ENCODE data around the gene MEMO1. TPM values are rescaled to one million over a fixed set of nuclear protein-coding genes. Genes with fewer than 3 reads are reported as not detected.

The MEMO1 gene
- total RNA-seq, 1 experiment from 2014 or later: 44.7 TPM

GRCh38 chr2:31962757-31963361 is 47.9 kb downstream of the MEMO1 start:
- H3K27me3 ChIP-seq (ENCODE audit: insufficient read depth, low read length): no peaks in the 10 kb centered on the region
- H3K9me3 ChIP-seq (ENCODE audit: control insufficient read depth in 1 of 2, insufficient read depth in 1 of 2, low read depth in 1 of 2, low read length in 2 of 2): no peaks in the 10 kb centered on the region
- no peak overlapping the region for H3K27ac ChIP-seq (ENCODE audit: low read depth, low read length)
- no peak for ATAC-seq
- no peaks in the 10 kb centered on the region for H3K36me3 ChIP-seq (ENCODE audit: control insufficient read depth in 1 of 2, insufficient read depth in 2 of 2, low read length in 2 of 2)
- peaks cover 13 to 32% of the 10 kb centered on the region in 2 experiments; a peak in 3 of 4 replicates for H3K4me1 ChIP-seq (ENCODE audit: control insufficient read depth in 1 of 2, insufficient read depth in 2 of 2, low read length in 2 of 2)
- H3K9me2 ChIP-seq (ENCODE audit: insufficient read depth): no peaks in the 10 kb centered on the region
- TF ChIP-seq CBX3 (IDR thresholded peaks at IDR 0.05; ENCODE audit: low read depth): no peak
- TF ChIP-seq SP1 (IDR thresholded peaks at IDR 0.05; ENCODE audit: low read depth): no peak
- TF ChIP-seq FOSL1 (IDR thresholded peaks at IDR 0.05; ENCODE audit: low read depth): no peak
- no peak for TF ChIP-seq CEBPB (IDR thresholded peaks at IDR 0.05; ENCODE audit: low read depth)
- no peak for TF ChIP-seq MAX (IDR thresholded peaks at IDR 0.05)
- TF ChIP-seq ZBTB33 (IDR thresholded peaks at IDR 0.05; ENCODE audit: extremely low read depth, insufficient replicate concordance, low read length): no peak
- no peak for TF ChIP-seq EZH2 (IDR thresholded peaks at IDR 0.05)
- TF ChIP-seq ZFX (IDR thresholded peaks at IDR 0.05): no peak
- no peak overlapping the region for H3K9ac ChIP-seq (ENCODE audit: low read length)
- H3K4me3 ChIP-seq (replicated peaks in 1 of 2; ENCODE audit: low read depth in 1 of 2, low read length in 2 of 2): no peak overlapping the region
- DNase-seq (ENCODE audit: low read depth, low spot score): no peak
- no TSS peak for BruUV-seq (replicated peaks)
- CTCF ChIA-PET: no interaction called here
- H3K4me2 ChIP-seq (ENCODE audit: low read length): no peak overlapping the region
- intact Hi-C loops (cut with micrococcal nuclease): no loop called here
- peaks cover 10% of the 10 kb centered on the region; the same call in 1 of the 2 replicates for H4K20me1 ChIP-seq (ENCODE audit: insufficient read depth)
- POLR2A ChIA-PET: no interaction called here
- RAD21 ChIA-PET (ENCODE audit: low non-redundant PET in 1 of 2, low total read pairs in 2 of 2, uncharacterized antibody in 2 of 2, unreplicated experiment in 2 of 2): no interaction called here
- no peak overlapping the region for H2AFZ ChIP-seq (ENCODE audit: low read depth, low read length, poor library complexity, severe bottlenecking)
- H3K79me2 ChIP-seq (ENCODE audit: insufficient read depth, low read length): peaks cover 94% of the 10 kb centered on the region

Measured in HCT116 (cell line).